SKM-1 treated with dmso at 0.1 percent for 144 hours (cell line): Measurements from ENCODE around the gene ZNF644.
"Not testable (repeated sequence)": the region's sequence is repeated elsewhere in the genome, so short reads cannot be mapped to it uniquely, and the experiment has no call there.

ENCODE experiments used
- DNase-seq: peaks from one replicate; lab custom pipeline; 2025; ENCODE audit not compliant: unreplicated experiment; lab: John Stamatoyannopoulos, UW

The ZNF644 gene

GRCh38 chr1:90928231-90928630, 93.6 kb downstream of the ZNF644 start:
- DNase-seq: not testable (repeated sequence)

GRCh38 chr1:90927674-90928073, 94.2 kb downstream of the ZNF644 start:
- not testable (repeated sequence) for DNase-seq

- no peak for DNase-seq
Measured at GRCh38 chr1:90926971-90927370, 94.9 kb downstream of the ZNF644 start.

- peak; percentile 19 for DNase-seq
Measured at GRCh38 chr1:90925928-90926869, 95.6 kb downstream of the ZNF644 start.

- DNase-seq: no peak
Measured at GRCh38 chr1:90924982-90925381, 96.9 kb downstream of the ZNF644 start.

GRCh38 chr1:90922996-90923395, 98.8 kb downstream of the ZNF644 start:
- DNase-seq: no peak

GRCh38 chr1:90922202-90922601, 99.6 kb downstream of the ZNF644 start:
- DNase-seq: no peak

- no peak for DNase-seq
Measured at GRCh38 chr1:90919900-90920299, 101.9 kb downstream of the ZNF644 start.

GRCh38 chr1:90919190-90919719, 102.6 kb downstream of the ZNF644 start:
- DNase-seq: no peak

- no peak for DNase-seq
Measured at GRCh38 chr1:90911353-90911752, 110.5 kb downstream of the ZNF644 start.

- DNase-seq: no peak
Measured at GRCh38 chr1:90902672-90903071, 119.2 kb downstream of the ZNF644 start.

- DNase-seq: no peak
Measured at GRCh38 chr1:90899263-90899662, 122.6 kb downstream of the ZNF644 start.

- DNase-seq: not testable (repeated sequence)
Measured at GRCh38 chr1:90893679-90894078, 128.2 kb downstream of the ZNF644 start.

- DNase-seq: not testable (repeated sequence)
Measured at GRCh38 chr1:90892884-90893283, 129.0 kb downstream of the ZNF644 start.

- not testable (repeated sequence) for DNase-seq
Measured at GRCh38 chr1:90892196-90892595, 129.6 kb downstream of the ZNF644 start.

- not testable (repeated sequence) for DNase-seq
Measured at GRCh38 chr1:90891756-90892155, 130.1 kb downstream of the ZNF644 start.

- DNase-seq: no peak
Measured at GRCh38 chr1:90882221-90882620, 139.6 kb downstream of the ZNF644 start.

- no peak for DNase-seq
Measured at GRCh38 chr1:90881034-90881433, 140.8 kb downstream of the ZNF644 start.

- DNase-seq: no peak
Measured at GRCh38 chr1:90879281-90879680, 142.6 kb downstream of the ZNF644 start.

GRCh38 chr1:90876101-90876500, 145.7 kb downstream of the ZNF644 start:
- no peak for DNase-seq
